Esophagus muscularis mucosa (tissue), 4 donors: ENCODE data around the gene SUN1. TPM values are rescaled to one million over a fixed set of nuclear protein-coding genes. Genes with fewer than 3 reads are reported as not detected.
"Not testable (repeated sequence)": the region's sequence is repeated elsewhere in the genome, so short reads cannot be mapped to it uniquely, and the experiment has no call there.

Experiments used
- DNase-seq: peaks from one replicate; pipeline ENCODE4 v3.0.0-alpha.2; 2017; ENCODE audit errors: extremely low spot score
- H3K27ac ChIP-seq, 4 donors: fragments of 200-600 bp; sonication (generic); replicated peaks in 1 of 4; 1 replicate in 3 of 4; 2 replicates in 1 of 4; pipeline ENCODE4 v1.5.1; 2016 to 2019; ENCODE audit warnings: mild to moderate bottlenecking in 1 of 4
- H3K27me3 ChIP-seq, 4 donors: fragments of 200-600 bp; sonication (generic); one replicate each; pipeline versions ENCODE4 v1.5.1 to v1.6.0; 2016 to 2019
- H3K36me3 ChIP-seq, 4 donors: fragments of 200-600 bp; sonication (generic); one replicate each; pipeline ENCODE4 v1.5.1; 2016 to 2019
- H3K4me1 ChIP-seq, 4 donors: fragments of 200-600 bp; sonication (generic); one replicate each; pipeline ENCODE4 v1.5.1; 2016 to 2019
- H3K4me3 ChIP-seq, 4 donors: fragments of 200-600 bp; sonication (generic); 1 replicate in 2 of 4; 2 replicates in 2 of 4; pipeline ENCODE4 v1.5.1; 2016 to 2019; ENCODE audit warnings: mild to moderate bottlenecking in 4 of 4, moderate library complexity in 1 of 4
- H3K9me3 ChIP-seq, 4 donors: fragments of 200-600 bp; sonication (generic); 1 replicate in 3 of 4; 2 replicates in 1 of 4; pipeline ENCODE4 v1.5.1; 2016 to 2019
- EP300 ChIP-seq: sonication (generic); formaldehyde crosslinking; IDR thresholded peaks from one replicate; pipeline ENCODE4 v1.6.1; 2017; ENCODE audit warnings: antibody characterized with exemption
- POLR2A ChIP-seq: fragments of 450-650 bp; IDR thresholded peaks from one replicate; pipeline ENCODE4 v1.6.1; 2017; ENCODE audit warnings: antibody characterized with exemption, moderate library complexity, mild to moderate bottlenecking, low read depth
- POLR2AphosphoS5 ChIP-seq, 2 donors: sonication (generic); formaldehyde crosslinking; IDR thresholded peaks; one replicate each; pipeline ENCODE4 v1.6.1; 2017; ENCODE audit warnings: antibody characterized with exemption in 2 of 2
- WGBS: methylation state at CpG from one replicate; pipeline ENCODE4 v1.1.5; 2018; 5-methylcytosine and 5-hydroxymethylcytosine counted together
- intact Hi-C: fragments of 100-400 bp; cut with DNase I; formaldehyde crosslinking; loops from one replicate; pipeline ENCODE4 v1.15.1; 2023
- total RNA-seq, 4 donors: library from RNA; depleted of rRNA; stranded (reverse); fragments of >200 nt; gene quantifications; one replicate each; pipeline versions ENCODE4 v1.1.0 to v1.2.1, GENCODE V29; 2016
- TF ChIP-seq, protein P1 (sequence below), 3 experiments: fragments of 200-600 bp in 2 of 3; fragments of 450-650 bp in 1 of 3; sonication (generic) in 2 of 3; IDR thresholded peaks; one replicate each; pipeline ENCODE4 v1.5.1; 2017 to 2019; ENCODE audit warnings: antibody characterized with exemption in 3 of 3, mild to moderate bottlenecking in 2 of 3, moderate library complexity in 1 of 3

Gene SUN1
- total RNA-seq, 4 donors from 2014 or later = 132 to 149 (median 147) TPM

DNA sequence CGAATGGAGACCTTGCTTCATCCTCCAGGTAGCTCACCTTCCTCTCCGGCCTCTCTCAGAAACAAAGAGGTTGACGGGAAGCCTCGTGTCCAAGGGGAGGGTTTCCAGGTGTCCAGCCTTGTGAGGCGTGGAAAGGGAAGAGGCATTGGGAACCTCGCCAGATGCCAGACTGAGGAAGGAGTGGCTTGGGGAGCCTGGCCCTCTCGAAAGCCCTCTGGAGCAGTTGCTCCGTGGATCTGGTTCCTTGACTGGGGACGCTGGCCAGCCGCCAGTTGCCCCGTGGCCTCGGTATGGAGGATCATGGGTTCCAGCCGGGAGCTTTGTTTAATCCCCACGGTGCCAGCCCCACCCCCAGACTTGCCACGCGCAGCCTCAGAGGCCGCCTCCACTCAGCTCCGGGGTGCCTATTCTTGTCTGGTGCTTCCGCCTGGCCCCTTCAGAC lies 30.3 kb upstream of the SUN1 start:
- Histone ChIP-seq H3K4me3 (peak overlapping the region; percentile 30 to 40 (median 36)), H3K27ac (peak overlapping the region; percentile 70 to 78 (median 72)), H3K27me3 (no peaks in the 10 kb centered on the region), H3K36me3 (no peaks in the 10 kb centered on the region), H3K9me3 (no peaks in the 10 kb centered on the region), H3K4me1 (peaks cover 29 to 43% (median 39%) of the 10 kb centered on the region in 4 donors)
- TF ChIP-seq POLR2AphosphoS5 (IDR thresholded peaks at IDR 0.05) = peak in 1 of 2 donors; percentile 52
- no peak for TF ChIP-seq POLR2A
- TF ChIP-seq, protein P1, sequence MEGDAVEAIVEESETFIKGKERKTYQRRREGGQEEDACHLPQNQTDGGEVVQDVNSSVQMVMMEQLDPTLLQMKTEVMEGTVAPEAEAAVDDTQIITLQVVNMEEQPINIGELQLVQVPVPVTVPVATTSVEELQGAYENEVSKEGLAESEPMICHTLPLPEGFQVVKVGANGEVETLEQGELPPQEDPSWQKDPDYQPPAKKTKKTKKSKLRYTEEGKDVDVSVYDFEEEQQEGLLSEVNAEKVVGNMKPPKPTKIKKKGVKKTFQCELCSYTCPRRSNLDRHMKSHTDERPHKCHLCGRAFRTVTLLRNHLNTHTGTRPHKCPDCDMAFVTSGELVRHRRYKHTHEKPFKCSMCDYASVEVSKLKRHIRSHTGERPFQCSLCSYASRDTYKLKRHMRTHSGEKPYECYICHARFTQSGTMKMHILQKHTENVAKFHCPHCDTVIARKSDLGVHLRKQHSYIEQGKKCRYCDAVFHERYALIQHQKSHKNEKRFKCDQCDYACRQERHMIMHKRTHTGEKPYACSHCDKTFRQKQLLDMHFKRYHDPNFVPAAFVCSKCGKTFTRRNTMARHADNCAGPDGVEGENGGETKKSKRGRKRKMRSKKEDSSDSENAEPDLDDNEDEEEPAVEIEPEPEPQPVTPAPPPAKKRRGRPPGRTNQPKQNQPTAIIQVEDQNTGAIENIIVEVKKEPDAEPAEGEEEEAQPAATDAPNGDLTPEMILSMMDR (IDR thresholded peaks at IDR 0.05) = no peak
- WGBS = 18% methylated on average over 17 of the region's 19 CpGs
- no peak for DNase-seq
- intact Hi-C loops = no loop called here

- 73% methylated on average over 18 of the region's 18 CpGs for WGBS
- H3K27me3 ChIP-seq = no peaks in the 10 kb centered on the region
- H3K4me1 ChIP-seq = peaks cover 29 to 35% (median 32%) of the 10 kb centered on the region in 4 donors
- H3K9me3 ChIP-seq = no peaks in the 10 kb centered on the region
- H3K36me3 ChIP-seq = no peaks in the 10 kb centered on the region
- H3K4me3 ChIP-seq = peak overlapping the region; percentile 30 to 40 (median 36)
- TF ChIP-seq, protein P1 (IDR thresholded peaks at IDR 0.05) = no peak
- TF ChIP-seq POLR2A (no peak), EP300 (no peak), POLR2AphosphoS5 (IDR thresholded peaks at IDR 0.05) (no peak)
- no peak for DNase-seq
- intact Hi-C loops = no loop called here
- peak overlapping the region; percentile 70 to 78 (median 72) for H3K27ac ChIP-seq
Measured at GRCh38 chr7:802500-803242, 29.6 kb upstream of the SUN1 start.

DNA sequence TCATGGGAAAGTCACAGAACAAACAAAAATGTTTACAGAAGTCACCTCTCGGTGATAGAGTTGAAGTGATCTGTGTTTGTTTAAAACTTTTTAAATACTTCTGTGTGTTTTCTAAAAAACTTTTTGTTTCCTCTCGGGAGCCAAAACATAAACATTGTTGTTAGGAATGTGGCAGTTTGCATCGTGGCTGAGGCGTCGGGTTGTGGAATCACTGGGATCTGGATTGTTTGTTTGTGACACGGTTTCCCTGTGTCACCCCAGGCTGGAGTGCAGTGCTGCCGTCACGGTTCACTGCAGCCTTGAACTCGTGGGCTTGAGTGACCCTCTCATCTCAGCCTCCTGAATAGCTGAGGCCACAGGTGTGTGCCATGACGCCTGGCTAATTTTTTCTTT lies 29.0 kb upstream of the SUN1 start:
- Histone ChIP-seq H3K27me3 (no peaks in the 10 kb centered on the region), H3K4me1 (peaks cover 26 to 30% (median 28%) of the 10 kb centered on the region in 4 donors), H3K9me3 (no peaks in the 10 kb centered on the region), H3K27ac (peak overlapping the region in 3 of 4 donors; percentile 70 to 78 (median 72)), H3K4me3 (no peak overlapping the region), H3K36me3 (no peaks in the 10 kb centered on the region)
- TF ChIP-seq POLR2AphosphoS5 (IDR thresholded peaks at IDR 0.05) (no peak), EP300 (no peak), POLR2A (no peak)
- TF ChIP-seq, protein P1 (IDR thresholded peaks at IDR 0.05) = no peak
- no peak for DNase-seq
- intact Hi-C loops = no loop called here
- 87% methylated on average over 10 of the region's 10 CpGs for WGBS

DNA sequence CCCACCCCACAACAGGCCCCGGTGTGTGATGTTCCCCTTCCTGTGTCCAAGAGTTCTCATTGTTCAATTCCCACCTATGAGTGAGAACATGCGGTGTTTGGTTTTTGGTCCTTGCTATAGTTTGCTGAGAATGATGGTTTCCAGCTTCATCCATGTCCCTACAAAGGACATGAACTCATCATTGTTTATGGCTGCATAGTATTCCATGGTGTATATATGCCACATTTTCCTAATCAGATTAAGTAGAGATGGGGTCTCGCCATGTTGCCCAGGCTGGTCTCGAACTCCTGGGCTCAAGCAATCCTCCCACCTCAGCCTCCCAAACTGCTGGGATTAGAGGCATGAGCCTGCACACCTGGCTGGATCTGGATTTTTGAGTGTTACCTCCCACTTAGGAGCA lies 28.5 kb upstream of the SUN1 start:
- 98% methylated on average over 4 of the region's 4 CpGs for WGBS
- intact Hi-C loops, H3K27me3 ChIP-seq, H3K4me3 ChIP-seq, H3K27ac ChIP-seq, H3K36me3 ChIP-seq, H3K9me3 ChIP-seq, DNase-seq: not testable (repeated sequence)
- H3K4me1 ChIP-seq = peaks cover 26 to 29% (median 29%) of the 10 kb centered on the region in 4 donors

DNA sequence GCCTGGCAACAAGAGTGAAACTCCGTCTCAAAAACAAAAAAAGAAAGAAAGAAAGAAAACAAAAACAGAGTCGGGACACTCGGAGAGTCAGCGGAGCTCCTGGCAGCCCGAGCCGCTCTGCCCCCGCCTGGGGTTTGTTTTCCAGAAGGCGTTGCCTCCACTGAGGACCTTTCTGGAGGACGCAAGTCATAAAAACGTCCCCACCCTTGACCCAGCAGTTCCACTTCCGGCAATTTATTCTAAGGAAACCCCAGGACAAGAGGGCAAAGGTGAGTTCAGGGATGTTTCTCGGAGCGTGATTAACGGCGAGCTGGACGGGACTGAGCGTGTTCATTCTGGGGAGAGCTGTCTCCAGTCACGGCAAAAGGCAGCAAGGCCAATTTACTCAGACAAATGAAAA lies 27.0 kb upstream of the SUN1 start:
- H3K4me1 ChIP-seq = peaks cover 26 to 29% (median 29%) of the 10 kb centered on the region in 4 donors
- H3K36me3 ChIP-seq = no peaks in the 10 kb centered on the region
- no peaks in the 10 kb centered on the region for H3K27me3 ChIP-seq
- peak overlapping the region; percentile 21 to 68 (median 64) for H3K27ac ChIP-seq
- TF ChIP-seq POLR2AphosphoS5 (IDR thresholded peaks at IDR 0.05) (peak; percentile 35 to 43), POLR2A (no peak), EP300 (no peak)
- TF ChIP-seq, protein P1 (IDR thresholded peaks at IDR 0.05) = no peak
- no peaks in the 10 kb centered on the region for H3K9me3 ChIP-seq
- intact Hi-C loops = no loop called here
- H3K4me3 ChIP-seq = no peak overlapping the region
- 92% methylated on average over 16 of the region's 18 CpGs for WGBS
- no peak for DNase-seq
